HG03108 (cell line): ENCODE measurements around the gene TMEM236.

Experiments used
- ATAC-seq: cut with Tn5 transposase; IDR thresholded peaks from one replicate; pipeline ENCODE4 v1.9.1; 2021; ENCODE audit warnings: moderate library complexity; ENCODE audit not compliant: unreplicated experiment

Gene TMEM236

DNA sequence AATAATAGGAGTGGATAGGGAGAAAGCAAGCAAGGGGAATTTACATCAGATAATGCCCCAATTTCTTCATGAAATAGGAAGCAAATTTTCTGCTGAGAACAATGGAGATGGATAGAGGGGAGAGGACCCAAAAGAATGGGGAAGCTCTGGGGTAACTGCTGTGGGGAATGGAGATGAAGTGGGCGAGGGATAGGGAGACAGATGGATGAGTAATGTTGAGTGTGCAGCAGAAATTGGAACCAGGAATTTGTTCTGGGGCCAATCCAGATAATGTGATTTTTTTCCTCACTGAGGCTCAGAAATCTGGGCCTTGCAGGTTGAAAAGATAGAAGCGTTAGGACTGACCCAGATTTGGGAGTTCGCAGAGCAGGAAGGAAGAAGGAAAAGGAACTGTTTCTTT is 32.7 kb downstream of the TMEM236 start:
- no peak for ATAC-seq

DNA sequence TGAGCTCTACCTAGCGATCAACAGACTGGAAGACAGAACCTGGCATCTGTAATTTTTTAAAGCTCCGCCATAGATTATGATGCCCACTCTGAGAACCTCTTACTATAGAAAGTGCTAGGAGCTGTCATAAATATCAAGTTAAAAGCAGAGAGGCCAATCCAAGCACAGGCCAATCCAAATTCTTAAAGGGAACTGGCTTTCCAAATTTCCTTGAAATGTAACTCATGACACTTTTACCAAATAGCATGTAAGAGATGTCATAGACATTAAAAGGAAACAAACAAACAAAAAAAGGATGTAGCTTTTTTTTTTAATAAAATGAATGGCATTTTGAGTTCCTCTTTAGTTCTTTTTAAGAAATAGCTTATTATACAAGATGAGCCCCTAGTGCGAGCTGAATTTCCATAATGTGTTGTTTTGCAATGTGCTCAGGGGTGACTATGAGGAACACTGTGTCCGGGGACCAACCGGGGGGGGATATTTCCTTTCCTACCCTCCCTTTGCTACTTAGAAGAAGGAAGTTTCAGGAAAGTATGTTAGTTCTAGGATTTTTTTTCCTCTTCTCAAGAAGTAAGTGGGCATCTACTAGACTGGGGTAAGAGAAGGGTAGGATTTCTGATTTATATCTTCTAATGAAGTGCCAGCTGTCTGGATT is 33.4 kb downstream of the TMEM236 start:
- ATAC-seq = no peak

- ATAC-seq = no peak
Measured at GRCh38 chr10:17787087-17787961, 35.3 kb downstream of the TMEM236 start.

DNA sequence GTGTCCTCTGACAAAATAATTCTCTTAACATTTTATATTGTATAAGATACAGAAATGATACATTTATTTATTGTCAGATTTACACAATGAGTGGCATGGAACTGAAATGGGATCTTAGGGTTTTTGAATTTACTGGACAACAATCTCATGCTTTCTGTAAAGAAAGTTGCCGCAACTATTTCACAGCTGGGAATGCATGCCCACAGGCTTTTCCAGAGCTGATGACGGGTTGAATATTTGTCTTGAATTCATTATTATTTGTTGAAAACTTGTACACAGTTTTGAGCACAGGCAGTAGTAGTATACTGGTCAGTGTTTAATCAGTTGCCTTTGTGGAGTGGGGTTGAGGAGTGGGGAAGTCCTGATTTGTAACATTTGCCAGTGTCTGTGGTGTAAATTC is 36.6 kb downstream of the TMEM236 start:
- ATAC-seq = no peak

DNA sequence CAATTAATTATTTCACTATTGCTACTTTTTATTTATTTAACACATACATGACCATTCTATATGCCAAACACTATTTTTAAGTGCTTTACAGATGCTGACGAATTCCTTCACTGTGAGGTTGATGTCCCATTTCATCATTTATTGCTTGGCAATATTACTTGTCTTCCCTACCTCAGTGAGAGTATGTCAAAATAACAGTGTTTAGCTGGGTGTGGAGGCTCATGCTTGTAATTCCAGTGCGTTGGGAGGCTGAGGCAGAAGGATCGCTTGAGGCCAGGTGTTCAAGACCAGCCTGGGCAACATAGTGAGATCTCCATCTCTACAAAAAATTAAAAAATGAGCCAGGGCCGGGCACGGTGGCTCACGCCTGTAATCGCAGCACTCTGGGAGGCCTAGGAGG is 37.4 kb downstream of the TMEM236 start:
- ATAC-seq = no peak

- no peak for ATAC-seq
Measured at GRCh38 chr10:17790651-17791050, 38.6 kb downstream of the TMEM236 start.

- ATAC-seq = no peak
Measured at GRCh38 chr10:17792991-17793390, 41.0 kb downstream of the TMEM236 start.

- no peak for ATAC-seq
Measured at GRCh38 chr10:17793823-17794644, 42.0 kb downstream of the TMEM236 start.

DNA sequence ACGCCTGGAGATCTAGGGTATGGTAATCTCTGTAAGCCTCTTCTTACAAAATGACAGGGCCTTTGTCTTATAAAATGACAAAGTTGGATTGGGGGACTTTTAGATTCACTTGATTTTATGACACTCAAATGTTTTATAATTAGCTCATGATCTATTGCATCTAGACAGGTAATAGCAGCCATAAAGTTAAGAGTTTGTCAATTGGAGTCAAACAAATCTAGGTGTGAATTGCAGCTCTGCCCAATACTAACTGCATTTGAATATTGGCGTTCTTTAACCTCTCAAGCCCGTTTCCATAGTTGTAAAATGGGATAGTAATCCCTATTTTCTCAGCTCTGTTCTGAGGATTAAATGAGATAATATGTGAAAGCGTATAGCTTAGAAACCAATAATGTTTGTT is 43.1 kb downstream of the TMEM236 start:
- no peak for ATAC-seq

- no peak for ATAC-seq
Measured at GRCh38 chr10:17795813-17796594, 44.0 kb downstream of the TMEM236 start.

- no peak for ATAC-seq
Measured at GRCh38 chr10:17801507-17801906, 49.5 kb downstream of the TMEM236 start.

- ATAC-seq = no peak
Measured at GRCh38 chr10:17802350-17802749, 50.3 kb downstream of the TMEM236 start.

GRCh38 chr10:17802976-17803375 is 51.0 kb downstream of the TMEM236 start:
- no peak for ATAC-seq

- no peak for ATAC-seq
Measured at GRCh38 chr10:17805330-17805729, 53.3 kb downstream of the TMEM236 start.

DNA sequence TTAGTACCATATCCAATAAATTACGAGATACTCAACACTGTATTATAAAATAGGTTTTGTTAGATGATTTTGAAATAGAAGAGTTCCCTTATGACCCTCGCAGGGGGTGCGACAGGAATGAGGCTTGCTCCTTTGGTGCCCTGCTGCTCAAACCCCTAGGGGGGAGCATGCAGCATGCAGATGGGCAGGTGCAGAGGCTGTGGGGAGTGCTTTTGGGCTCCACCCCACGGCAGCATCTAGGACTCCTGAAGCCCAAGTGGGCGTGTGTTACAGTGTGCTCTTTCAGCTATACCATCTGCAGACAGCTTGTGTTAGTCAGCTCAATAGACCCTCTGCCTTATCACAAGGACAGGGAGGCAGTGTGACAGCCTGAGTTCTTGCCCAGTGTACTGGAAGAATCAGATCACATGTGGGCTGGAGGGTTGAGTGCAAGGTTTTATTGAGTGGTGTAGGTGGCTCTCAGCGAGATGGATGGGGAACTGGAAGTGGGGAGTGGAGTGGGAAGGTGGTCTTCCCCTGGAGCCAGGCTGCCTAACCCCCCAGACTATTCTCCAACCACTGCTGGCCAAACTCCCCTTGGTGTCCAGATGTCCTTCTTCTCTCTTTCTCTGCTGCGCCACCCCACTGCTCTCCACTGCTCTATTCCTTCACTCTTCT is 54.0 kb downstream of the TMEM236 start:
- ATAC-seq = no peak

GRCh38 chr10:17808971-17809841 is 57.2 kb downstream of the TMEM236 start, which contains the start of gene MRC1:
Gene MRC1 (plus strand): TSS chr10:17809348. CDS start chr10:17809466, 118 bp downstream.
- ATAC-seq = no peak

- ATAC-seq = no peak
Measured at GRCh38 chr10:17811146-17811865, 59.3 kb downstream of the TMEM236 start.

DNA sequence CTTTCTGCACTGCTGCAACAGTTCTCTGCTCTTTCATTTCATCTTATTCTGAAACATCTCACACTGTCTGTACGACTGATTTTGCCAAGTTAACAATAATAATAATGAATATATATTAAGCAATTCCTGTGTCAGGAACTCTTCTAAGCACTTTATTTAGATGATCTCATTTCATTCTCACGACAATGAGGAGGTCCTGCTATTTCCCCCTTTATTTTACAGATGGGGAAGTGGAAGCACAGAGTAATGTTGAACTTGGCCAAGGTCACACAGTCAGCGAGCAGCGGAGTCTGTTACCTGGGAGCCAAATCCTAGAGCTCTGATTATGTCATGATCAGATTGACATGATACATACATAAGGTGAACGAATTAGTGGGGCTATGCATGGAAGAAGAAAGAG is 63.0 kb downstream of the TMEM236 start:
- no peak for ATAC-seq
